CD14-positive monocyte (primary cell): Measurements from ENCODE around the gene MTX1. TPM values are rescaled to one million over a fixed set of nuclear protein-coding genes. Genes with fewer than 3 reads are reported as not detected.

Experiments used
- DNase-seq, 3 donors: peaks; one replicate each; pipeline ENCODE4 v3.0.0-alpha.2; 2011 to 2022
- H2AFZ ChIP-seq: 2 replicates; pipeline ENCODE4 v1.6.0; 2012; ENCODE audit warnings: mild to moderate bottlenecking, low read depth, low read length, inconsistent platforms; ENCODE audit not compliant: insufficient read depth, poor library complexity, severe bottlenecking
- H3K27ac ChIP-seq, 2 donors: 1 replicate in 1 of 2; 2 replicates in 1 of 2; pipeline ENCODE4 v1.5.1; 2012 to 2013; ENCODE audit warnings: low read length in 2 of 2, control low read depth in 1 of 2, inconsistent platforms in 1 of 2, low read depth in 1 of 2, mild to moderate bottlenecking in 1 of 2
- H3K27me3 ChIP-seq, 2 donors: one replicate each; pipeline versions ENCODE4 v1.6.0 to v1.6.1; 2011 to 2013; ENCODE audit warnings: low read length in 2 of 2; ENCODE audit not compliant: control insufficient read depth in 2 of 2, insufficient read depth in 2 of 2
- H3K36me3 ChIP-seq, 2 donors: replicated peaks in 1 of 2; 1 replicate in 1 of 2; 2 replicates in 1 of 2; pipeline versions ENCODE4 v1.5.1 to v1.6.1; 2012 to 2013; ENCODE audit warnings: low read length in 2 of 2, control low read depth in 1 of 2, inconsistent platforms in 1 of 2, mild to moderate bottlenecking in 1 of 2; ENCODE audit not compliant: insufficient read depth in 2 of 2, control insufficient read depth in 1 of 2
- H3K4me1 ChIP-seq, 2 donors: 1 replicate in 1 of 2; 2 replicates in 1 of 2; pipeline versions ENCODE4 v1.5.1 to v1.6.1; 2012 to 2013; ENCODE audit warnings: low read length in 2 of 2, control low read depth in 1 of 2, inconsistent platforms in 1 of 2, mild to moderate bottlenecking in 1 of 2, moderate library complexity in 1 of 2; ENCODE audit not compliant: insufficient read depth in 2 of 2, control insufficient read depth in 1 of 2
- H3K4me2 ChIP-seq: replicated peaks from 2 replicates; pipeline ENCODE3; 2012; ENCODE audit warnings: low read length, moderate library complexity, mild to moderate bottlenecking; ENCODE audit not compliant: poor library complexity, severe bottlenecking; ENCODE audit errors: extremely low read depth
- H3K4me3 ChIP-seq, 3 experiments: fragments of 200-600 bp in 1 of 3; sonication (generic) in 1 of 3; replicated peaks in 1 of 3; 1 replicate in 2 of 3; 2 replicates in 1 of 3; pipeline ENCODE4 v1.5.1; 2011 to 2013; ENCODE audit warnings: low read length in 3 of 3, mild to moderate bottlenecking in 3 of 3, control low read depth in 2 of 3, low read depth in 2 of 3, inconsistent platforms in 1 of 3, moderate library complexity in 1 of 3
- H3K79me2 ChIP-seq: 2 replicates; pipeline ENCODE4 v1.6.0; 2012; ENCODE audit warnings: mild to moderate bottlenecking, control low read depth, inconsistent platforms, low read length, moderate library complexity; ENCODE audit not compliant: insufficient read depth
- H3K9ac ChIP-seq: 2 replicates; pipeline ENCODE4 v1.6.0; 2017; ENCODE audit warnings: low read length, mild to moderate bottlenecking; ENCODE audit not compliant: insufficient read depth, poor library complexity, severe bottlenecking
- H3K9me3 ChIP-seq, 2 donors: replicated peaks in 1 of 2; 1 replicate in 1 of 2; 2 replicates in 1 of 2; pipeline versions ENCODE4 v1.5.1 to v1.6.1; 2012 to 2013; ENCODE audit warnings: low read length in 2 of 2, control low read depth in 1 of 2; ENCODE audit not compliant: control insufficient read depth in 1 of 2, insufficient read depth in 1 of 2
- H4K20me1 ChIP-seq: 2 replicates; pipeline ENCODE4 v1.6.0; 2012; ENCODE audit warnings: mild to moderate bottlenecking, low read length, control low read depth, moderate library complexity; ENCODE audit not compliant: insufficient read depth
- H3K27ac Mint-ChIP-seq, 7 donors: one replicate each; pipeline ENCODE4 v1.8.0; 2020; ENCODE audit warnings: mild to moderate bottlenecking in 7 of 7, mixed read lengths in 7 of 7, moderate library complexity in 6 of 7, inconsistent platforms in 2 of 7
- H3K27me3 Mint-ChIP-seq, 3 donors: one replicate each; pipeline ENCODE4 v1.8.0; 2021 to 2022; ENCODE audit warnings: low read depth in 3 of 3, mild to moderate bottlenecking in 3 of 3, mixed read lengths in 3 of 3, moderate library complexity in 3 of 3, inconsistent platforms in 1 of 3
- H3K36me3 Mint-ChIP-seq, 2 donors: one replicate each; pipeline ENCODE4 v1.8.0; 2020; ENCODE audit warnings: mixed read lengths in 2 of 2, inconsistent platforms in 1 of 2, mild to moderate bottlenecking in 1 of 2
- H3K4me1 Mint-ChIP-seq: one replicate; pipeline ENCODE4 v1.8.0; 2020; ENCODE audit warnings: mild to moderate bottlenecking, mixed read lengths
- H3K4me3 Mint-ChIP-seq, 2 donors: one replicate each; pipeline ENCODE4 v1.8.0; 2020; ENCODE audit warnings: mild to moderate bottlenecking in 2 of 2, mixed read lengths in 2 of 2, moderate library complexity in 1 of 2
- H3K9me3 Mint-ChIP-seq, 7 donors: one replicate each; pipeline ENCODE4 v1.8.0; 2020 to 2022; ENCODE audit warnings: mixed read lengths in 7 of 7, mild to moderate bottlenecking in 6 of 7, moderate library complexity in 6 of 7, inconsistent platforms in 2 of 7
- WGBS: methylation state at CpG from one replicate; pipeline ENCODE4 v1.1.5; 2013; ENCODE audit warnings: missing lambda C conversion rate; ENCODE audit not compliant: insufficient coverage; 5-methylcytosine and 5-hydroxymethylcytosine counted together
- intact Hi-C, 2 donors: fragments of 100-400 bp; cut with micrococcal nuclease; formaldehyde crosslinking; loops; one replicate each; pipeline versions ENCODE4 v1.15.0 to v1.15.1; 2023
- polyA plus RNA-seq, 3 donors: library from polyadenylated mRNA; depleted of rRNA in 1 of 3; unstranded in 2 of 3; stranded (reverse) in 1 of 3; fragments of 300-500 nt in 2 of 3; fragments of >200 nt in 1 of 3; fragmentation: Illumina TruSeq in 2 of 3; gene quantifications; 1 replicate in 2 of 3; 2 replicates in 1 of 3; pipeline ENCODE4 v1.2.3, GENCODE V29; 2012 to 2021
- TF ChIP-seq, protein P1 (sequence below): fragments of 200-600 bp; IDR thresholded peaks from one replicate; pipeline ENCODE4 v1.8.0; 2022; ENCODE audit warnings: antibody characterized with exemption, mild to moderate bottlenecking

Gene MTX1
- polyA plus RNA-seq, 3 donors = 79.7 to 101 (median 86.0) TPM

GRCh38 chr1:155260276-155260675, 51.8 kb downstream of the MTX1 start:
- peaks cover 29 to 63% of the 10 kb centered on the region in 2 donors for H3K36me3 ChIP-seq
- peaks cover 20% of the 10 kb centered on the region for H3K79me2 ChIP-seq
- intact Hi-C loops = no loop called here
- DNase-seq = no peak
- no peak overlapping the region for H3K4me3 ChIP-seq
- peaks cover 23 to 26% of the 10 kb centered on the region in 2 donors for H3K4me1 ChIP-seq
- H4K20me1 ChIP-seq = peaks cover 8% of the 10 kb centered on the region
- H3K4me3 Mint-ChIP-seq = no peak overlapping the region
- TF ChIP-seq, protein P1, sequence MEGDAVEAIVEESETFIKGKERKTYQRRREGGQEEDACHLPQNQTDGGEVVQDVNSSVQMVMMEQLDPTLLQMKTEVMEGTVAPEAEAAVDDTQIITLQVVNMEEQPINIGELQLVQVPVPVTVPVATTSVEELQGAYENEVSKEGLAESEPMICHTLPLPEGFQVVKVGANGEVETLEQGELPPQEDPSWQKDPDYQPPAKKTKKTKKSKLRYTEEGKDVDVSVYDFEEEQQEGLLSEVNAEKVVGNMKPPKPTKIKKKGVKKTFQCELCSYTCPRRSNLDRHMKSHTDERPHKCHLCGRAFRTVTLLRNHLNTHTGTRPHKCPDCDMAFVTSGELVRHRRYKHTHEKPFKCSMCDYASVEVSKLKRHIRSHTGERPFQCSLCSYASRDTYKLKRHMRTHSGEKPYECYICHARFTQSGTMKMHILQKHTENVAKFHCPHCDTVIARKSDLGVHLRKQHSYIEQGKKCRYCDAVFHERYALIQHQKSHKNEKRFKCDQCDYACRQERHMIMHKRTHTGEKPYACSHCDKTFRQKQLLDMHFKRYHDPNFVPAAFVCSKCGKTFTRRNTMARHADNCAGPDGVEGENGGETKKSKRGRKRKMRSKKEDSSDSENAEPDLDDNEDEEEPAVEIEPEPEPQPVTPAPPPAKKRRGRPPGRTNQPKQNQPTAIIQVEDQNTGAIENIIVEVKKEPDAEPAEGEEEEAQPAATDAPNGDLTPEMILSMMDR = no peak
- no peak overlapping the region for H2AFZ ChIP-seq
- H3K9me3 ChIP-seq = no peaks in the 10 kb centered on the region
- peaks cover 30% of the 10 kb centered on the region for H3K4me1 Mint-ChIP-seq
- peaks cover 51 to 64% of the 10 kb centered on the region in 2 donors for H3K36me3 Mint-ChIP-seq
- H3K27ac ChIP-seq = no peak overlapping the region
- no peaks in the 10 kb centered on the region for H3K27me3 ChIP-seq
- H3K27me3 Mint-ChIP-seq = peaks cover 0 to 3% (median 0%) of the 10 kb centered on the region in 3 donors
- no peaks in the 10 kb centered on the region for H3K9me3 Mint-ChIP-seq
- H3K4me2 ChIP-seq = no peak overlapping the region
- no peak overlapping the region for H3K9ac ChIP-seq
- H3K27ac Mint-ChIP-seq = peak overlapping the region in 2 of 7 donors; percentile 62 to 85
- WGBS = 92% methylated on average over 3 of the region's 5 CpGs

GRCh38 chr1:155261493-155261851, 53.0 kb downstream of the MTX1 start:
- H3K4me3 Mint-ChIP-seq = peak overlapping the region; percentile 93 to 94
- H3K36me3 Mint-ChIP-seq = peaks cover 61 to 73% of the 10 kb centered on the region in 2 donors
- peak overlapping the region; percentile 92 to 97 (median 95) for H3K27ac Mint-ChIP-seq
- Histone ChIP-seq H3K9ac (peak overlapping the region; percentile 78), H3K27ac (peak overlapping the region; percentile 56 to 83), H4K20me1 (peaks cover 8% of the 10 kb centered on the region), H2AFZ (peak overlapping the region; percentile 90), H3K9me3 (no peaks in the 10 kb centered on the region), H3K36me3 (peaks cover 39 to 73% of the 10 kb centered on the region in 2 donors), H3K79me2 (peaks cover 20% of the 10 kb centered on the region), H3K4me2 (peak overlapping the region; percentile 98), H3K4me3 (peak overlapping the region; percentile 50 to 95 (median 77)), H3K27me3 (no peaks in the 10 kb centered on the region), H3K4me1 (peaks cover 14 to 17% of the 10 kb centered on the region in 2 donors)
- peaks cover 21% of the 10 kb centered on the region for H3K4me1 Mint-ChIP-seq
- no peaks in the 10 kb centered on the region for H3K27me3 Mint-ChIP-seq
- intact Hi-C loops = no loop called here
- no peaks in the 10 kb centered on the region for H3K9me3 Mint-ChIP-seq
- DNase-seq = no peak
- TF ChIP-seq, protein P1 = no peak
- WGBS = 0% methylated on average over 9 of the region's 9 CpGs
